Activated gamma-delta T cell treated with Interleukin-2 at 50 U/mL for 16 hours (primary cell): ENCODE measurements around the gene CCDC134.
"Not testable (repeated sequence)": the region's sequence is repeated elsewhere in the genome, so short reads cannot be mapped to it uniquely, and the experiment has no call there.

Source experiments
- DNase-seq: peaks from one replicate; pipeline ENCODE4 v3.0.0-alpha.2; 2020

The CCDC134 gene

GRCh38 chr22:41845380-41846267 lies 45.1 kb downstream of the CCDC134 start:
- DNase-seq: no peak

GRCh38 chr22:41846268-41846987 lies 45.9 kb downstream of the CCDC134 start:
- DNase-seq: no peak

GRCh38 chr22:41847300-41847699 lies 46.8 kb downstream of the CCDC134 start:
- DNase-seq: no peak

GRCh38 chr22:41848468-41848867 lies 48.0 kb downstream of the CCDC134 start:
- no peak for DNase-seq

GRCh38 chr22:41856469-41856868 lies 56.0 kb downstream of the CCDC134 start:
- DNase-seq: no peak

GRCh38 chr22:41857155-41857859 lies 56.8 kb downstream of the CCDC134 start:
- peak; percentile 73 for DNase-seq

GRCh38 chr22:41857860-41858199 lies 57.4 kb downstream of the CCDC134 start:
- DNase-seq: no peak

GRCh38 chr22:41862160-41862529 lies 61.7 kb downstream of the CCDC134 start:
- DNase-seq: peak; percentile 40

- no peak for DNase-seq
Observed at GRCh38 chr22:41862530-41863266, 62.2 kb downstream of the CCDC134 start.

- no peak for DNase-seq
Observed at GRCh38 chr22:41863472-41863871, 63.0 kb downstream of the CCDC134 start.

- no peak for DNase-seq
Observed at GRCh38 chr22:41868556-41868955, 68.1 kb downstream of the CCDC134 start.

- DNase-seq: not testable (repeated sequence)
Observed at GRCh38 chr22:41870081-41870480, 69.6 kb downstream of the CCDC134 start.

GRCh38 chr22:41870786-41871185 lies 70.3 kb downstream of the CCDC134 start:
- no peak for DNase-seq

- DNase-seq: peak; percentile 16
Observed at GRCh38 chr22:41873391-41873790, 72.9 kb downstream of the CCDC134 start.

GRCh38 chr22:41874090-41874489 lies 73.6 kb downstream of the CCDC134 start:
- DNase-seq: no peak

GRCh38 chr22:41875531-41876270 lies 75.2 kb downstream of the CCDC134 start:
- no peak for DNase-seq
